IMR-90 (cell line): ENCODE measurements around the gene SETD6. TPM values are rescaled to one million over a fixed set of nuclear protein-coding genes. Genes with fewer than 3 reads are reported as not detected.
A peak's percentile ranks its signal among the peaks of the same experiment; 100 is the strongest.

Experiments
- ATAC-seq: fragments of 200-7000 bp; cut with Tn5 transposase; 2 replicates; pipeline ENCODE4 v1.9.1; 2020; ENCODE audit warnings: low read depth, mild to moderate bottlenecking, moderate library complexity
- BruUV-seq: library from RNA; stranded (reverse); fragments of 400-500 nt; replicated peaks from 2 replicates; lab custom pipeline; 2021; lab: Mats Ljungman, UMichigan
- CTCF ChIA-PET: fragments of 300-600 bp; formaldehyde crosslinking; extraction: SDS; loops from one replicate; lab custom pipeline; 2021; ENCODE audit warnings: antibody characterized with exemption; lab: Yijun Ruan, JAX
- POLR2A ChIA-PET: fragments of 300-600 bp; sonication (Branson Sonifier 250); formaldehyde crosslinking; loops from one replicate; lab custom pipeline; 2022; ENCODE audit warnings: antibody characterized with exemption; ENCODE audit not compliant: unreplicated experiment; lab: Charles Lee
- DNase-seq: peaks from one replicate; pipeline ENCODE4 v3.0.0; 2013
- H2AFZ ChIP-seq: replicated peaks from 2 replicates; pipeline ENCODE3; 2013; ENCODE audit warnings: low read length, mild to moderate bottlenecking; ENCODE audit not compliant: poor library complexity
- H2AK5ac ChIP-seq: 2 replicates; pipeline ENCODE4 v1.6.1; 2013; ENCODE audit warnings: low read depth, low read length, inconsistent platforms
- H2AK9ac ChIP-seq: replicated peaks from 2 replicates; pipeline ENCODE3; 2013; ENCODE audit warnings: mild to moderate bottlenecking, low read depth, low read length, moderate library complexity; ENCODE audit not compliant: poor library complexity
- H2BK120ac ChIP-seq: 2 replicates; pipeline ENCODE4 v1.6.1; 2013; ENCODE audit warnings: low read depth, low read length, inconsistent platforms
- H2BK15ac ChIP-seq: 3 replicates; pipeline ENCODE4 v1.6.1; 2013; ENCODE audit warnings: low read depth, low read length, inconsistent platforms
- H2BK20ac ChIP-seq: 2 replicates; pipeline ENCODE4 v1.6.1; 2013; ENCODE audit warnings: low read depth, mild to moderate bottlenecking, inconsistent platforms, low read length, moderate library complexity
- H2BK5ac ChIP-seq: 2 replicates; pipeline ENCODE4 v1.6.1; 2013; ENCODE audit warnings: mild to moderate bottlenecking, low read depth, low read length, inconsistent platforms; ENCODE audit not compliant: poor library complexity, severe bottlenecking
- H3K14ac ChIP-seq: replicated peaks from 2 replicates; pipeline ENCODE4 v1.6.1; 2013; ENCODE audit warnings: low read depth, low read length, inconsistent platforms
- H3K18ac ChIP-seq: 2 replicates; pipeline ENCODE4 v1.6.1; 2013; ENCODE audit warnings: low read depth, low read length, control low read depth
- H3K23ac ChIP-seq: 2 replicates; pipeline ENCODE4 v1.6.1; 2013; ENCODE audit warnings: low read depth, low read length, inconsistent platforms
- H3K27ac ChIP-seq: 2 replicates; pipeline ENCODE4 v1.5.1; 2013; ENCODE audit warnings: mild to moderate bottlenecking, control low read depth, low read length; ENCODE audit not compliant: insufficient read depth
- H3K27me3 ChIP-seq: 2 replicates; pipeline ENCODE4 v1.6.1; 2013; ENCODE audit warnings: low read length; ENCODE audit not compliant: control insufficient read depth, insufficient read depth
- H3K36me3 ChIP-seq: 2 replicates; pipeline ENCODE4 v1.6.1; 2013; ENCODE audit warnings: low read length, mixed read lengths; ENCODE audit not compliant: control insufficient read depth, insufficient read depth
- H3K4ac ChIP-seq: 2 replicates; pipeline ENCODE4 v1.6.1; 2013; ENCODE audit warnings: low read depth, low read length, inconsistent platforms
- H3K4me1 ChIP-seq: 2 replicates; pipeline ENCODE4 v1.6.1; 2013; ENCODE audit warnings: low read length, mixed read lengths; ENCODE audit not compliant: control insufficient read depth, insufficient read depth
- H3K4me2 ChIP-seq: 2 replicates; pipeline ENCODE4 v1.6.1; 2013; ENCODE audit warnings: low read depth, mild to moderate bottlenecking, control low read depth, low read length, moderate library complexity
- H3K4me3 ChIP-seq: 2 replicates; pipeline ENCODE4 v1.5.1; 2013; ENCODE audit warnings: low read depth, mild to moderate bottlenecking, control low read depth, low read length, moderate library complexity; ENCODE audit not compliant: insufficient read depth
- H3K56ac ChIP-seq: 2 replicates; pipeline ENCODE4 v1.6.1; 2013; ENCODE audit warnings: low read length, inconsistent platforms; ENCODE audit not compliant: insufficient read depth; ENCODE audit errors: extremely low read depth
- H3K79me1 ChIP-seq, 2 experiments: 2 replicates each; pipeline ENCODE4 v1.6.1; 2013; ENCODE audit warnings: low read length in 2 of 2, inconsistent platforms in 1 of 2, low read depth in 1 of 2
- H3K9ac ChIP-seq: 2 replicates; pipeline ENCODE4 v1.6.1; 2013; ENCODE audit warnings: low read depth, low read length, control low read depth
- H3K9me1 ChIP-seq: 2 replicates; pipeline ENCODE4 v1.6.1; 2013; ENCODE audit warnings: low read length, inconsistent platforms; ENCODE audit not compliant: insufficient read depth
- H3K9me3 ChIP-seq: 2 replicates; pipeline ENCODE4 v1.6.1; 2013; ENCODE audit warnings: low read length; ENCODE audit not compliant: control insufficient read depth, insufficient read depth
- H4K20me1 ChIP-seq: 2 replicates; pipeline ENCODE4 v1.6.1; 2013; ENCODE audit warnings: low read length, inconsistent platforms; ENCODE audit not compliant: insufficient read depth
- H4K5ac ChIP-seq: 2 replicates; pipeline ENCODE4 v1.6.1; 2013; ENCODE audit warnings: mild to moderate bottlenecking, low read depth, low read length, control low read depth
- H4K8ac ChIP-seq, 2 experiments: 2 replicates each; pipeline ENCODE4 v1.6.1; 2013; ENCODE audit warnings: low read depth in 2 of 2, low read length in 2 of 2, control low read depth in 1 of 2, inconsistent platforms in 1 of 2
- H4K91ac ChIP-seq: 2 replicates; pipeline ENCODE4 v1.6.1; 2013; ENCODE audit warnings: low read depth, low read length, inconsistent platforms; ENCODE audit not compliant: insufficient read depth
- CEBPB ChIP-seq: IDR thresholded peaks from 2 replicates; pipeline ENCODE4 v1.6.1; 2012; ENCODE audit warnings: low read depth, low read length, improper control_type of control experiment
- FOS ChIP-seq: fragments of 150-350 bp; IDR thresholded peaks from 2 replicates; pipeline ENCODE4 v1.6.1; 2016; ENCODE audit warnings: low read depth, low read length
- NFE2L2 ChIP-seq: fragments of 150-350 bp; IDR thresholded peaks from 2 replicates; pipeline ENCODE4 v1.6.1; 2016; ENCODE audit warnings: low read depth, mild to moderate bottlenecking, low read length
- POLR2A ChIP-seq: IDR thresholded peaks from 2 replicates; pipeline ENCODE4 v1.6.1; 2012; ENCODE audit warnings: mild to moderate bottlenecking, low read depth, low read length
- RAD21 ChIP-seq: IDR thresholded peaks from 2 replicates; pipeline ENCODE4 v1.6.1; 2012; ENCODE audit warnings: low read length, improper control_type of control experiment
- RCOR1 ChIP-seq: IDR thresholded peaks from 2 replicates; pipeline ENCODE4 v1.6.1; 2012; ENCODE audit warnings: mild to moderate bottlenecking, low read length, improper control_type of control experiment; ENCODE audit not compliant: insufficient replicate concordance
- SMC3 ChIP-seq: fragments of 150-350 bp; IDR thresholded peaks from 2 replicates; pipeline ENCODE4 v1.6.1; 2016; ENCODE audit warnings: low read depth, mild to moderate bottlenecking, antibody characterized with exemption, low read length, moderate library complexity
- WGBS, 2 experiments: methylation state at CpG; one replicate each; pipeline versions ENCODE4 v1.1.5 to v1.1.7; 2013; ENCODE audit warnings: missing lambda C conversion rate in 2 of 2; ENCODE audit not compliant: insufficient read length in 1 of 2; ENCODE audit errors: extremely low coverage in 2 of 2; 5-methylcytosine and 5-hydroxymethylcytosine counted together
- dilution Hi-C: fragments of 300-500 bp; cut with HindIII; formaldehyde crosslinking; loops from one replicate; pipeline ENCODE4 v1.14.3; 2018; ENCODE audit warnings: low sequenced_read_pairs; ENCODE audit not compliant: unreplicated experiment
- in situ Hi-C: fragments of 300-500 bp; cut with MboI; formaldehyde crosslinking; loops from 3 replicates; pipeline ENCODE4 v1.14.3; 2019; ENCODE audit warnings: low sequenced_read_pairs, inconsistent platforms, mixed read lengths
- intact Hi-C: fragments of 100-400 bp; cut with micrococcal nuclease; formaldehyde crosslinking; loops from 2 replicates; pipeline ENCODE4 v1.10.0; 2022
- polyA plus RNA-seq, 3 experiments: library from polyadenylated mRNA; depleted of rRNA; stranded (reverse); fragments of >200 nt; gene quantifications; 2 replicates each; pipeline ENCODE4 v1.2.3, GENCODE V29; 2012; ENCODE audit warnings: low replicate concordance in 1 of 3
- total RNA-seq: library from RNA; depleted of rRNA; stranded (reverse); fragments of >200 nt; gene quantifications from 2 replicates; pipeline ENCODE4 v1.2.3, GENCODE V29; 2012
- TF ChIP-seq, protein P1 (sequence below): conservative IDR thresholded peaks from 2 replicates; pipeline ENCODE4 v1.5.1; 2012; ENCODE audit warnings: mild to moderate bottlenecking, low read depth, low read length, improper control_type of control experiment

Gene SETD6
- total and polyA plus RNA-seq, 2 of the 4 experiments (the other 2 are of a cell fraction), result 3.2 to 6.4 TPM

DNA sequence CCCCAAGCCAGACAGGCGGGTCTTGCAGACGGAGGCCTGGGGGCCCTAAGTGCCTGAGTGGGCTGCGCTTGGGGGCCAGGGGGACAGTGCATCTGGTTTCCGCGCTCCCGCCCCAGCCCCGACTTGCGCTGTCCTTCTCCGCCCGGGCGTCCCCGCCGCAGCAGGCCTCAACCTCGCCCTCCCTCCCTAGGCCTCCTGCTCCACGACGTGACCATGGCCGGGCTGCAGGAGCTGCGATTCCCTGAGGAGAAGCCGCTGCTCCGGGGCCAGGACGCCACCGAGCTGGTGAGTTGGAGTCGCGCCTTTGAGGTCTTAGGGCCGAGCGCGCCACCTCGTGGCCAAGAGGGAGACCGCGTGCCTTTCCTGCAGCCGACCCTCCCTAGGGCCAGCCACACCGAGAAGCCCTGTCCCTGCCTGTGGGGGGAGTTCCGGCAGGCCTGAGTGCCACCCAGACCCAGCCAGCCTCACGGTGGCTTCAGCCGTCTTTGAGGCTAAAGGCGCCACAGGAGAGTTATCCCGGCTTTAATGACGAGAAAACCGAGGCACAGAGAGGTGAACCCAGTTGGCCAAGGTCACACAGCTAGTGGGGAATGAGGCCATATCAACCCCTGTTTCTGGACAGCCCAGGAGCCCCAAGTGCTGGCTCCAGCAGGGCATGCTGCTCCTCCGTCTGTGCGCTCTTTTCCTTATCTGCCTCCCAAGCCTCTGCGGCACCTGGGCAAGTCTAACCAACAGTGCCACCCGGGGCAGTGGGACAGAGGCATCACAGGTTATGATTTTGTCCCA is 27.6 kb upstream of the SETD6 start:
- in situ Hi-C loops, result no loop called here

More for the DNA sequence above, 27.6 kb upstream of the SETD6 start:
- Histone ChIP-seq H3K79me1 (no peaks in the 10 kb centered on the region), H3K18ac (no peak overlapping the region), H2BK120ac (no peak overlapping the region), H3K9me1 (no peaks in the 10 kb centered on the region), H4K91ac (no peak overlapping the region), H3K56ac (no peak overlapping the region), H3K9me3 (no peaks in the 10 kb centered on the region), H3K27me3 (peaks cover 10% of the 10 kb centered on the region), H2BK15ac (no peak overlapping the region), H4K20me1 (no peaks in the 10 kb centered on the region), H3K14ac (no peak overlapping the region), H2AK5ac (no peak overlapping the region), H3K23ac (no peak overlapping the region), H3K4ac (no peak overlapping the region), H2BK5ac (no peak overlapping the region), H3K9ac (no peak overlapping the region), H2BK20ac (no peak overlapping the region), H3K27ac (no peak overlapping the region), H3K36me3 (no peaks in the 10 kb centered on the region), H3K4me1 (no peaks in the 10 kb centered on the region), H3K4me3 (no peak overlapping the region), H2AFZ (peak overlapping the region; percentile 94), H2AK9ac (peak overlapping the region; percentile 65), H3K4me2 (no peak overlapping the region; the same call in 1 of the 2 replicates), H4K5ac (no peak overlapping the region), H4K8ac (no peak overlapping the region)
- TF ChIP-seq RAD21 (peak; percentile 89), FOS (no peak), POLR2A (no peak), RCOR1 (no peak), NFE2L2 (no peak), SMC3 (peak; percentile 95), CEBPB (no peak)
- TF ChIP-seq, protein P1, sequence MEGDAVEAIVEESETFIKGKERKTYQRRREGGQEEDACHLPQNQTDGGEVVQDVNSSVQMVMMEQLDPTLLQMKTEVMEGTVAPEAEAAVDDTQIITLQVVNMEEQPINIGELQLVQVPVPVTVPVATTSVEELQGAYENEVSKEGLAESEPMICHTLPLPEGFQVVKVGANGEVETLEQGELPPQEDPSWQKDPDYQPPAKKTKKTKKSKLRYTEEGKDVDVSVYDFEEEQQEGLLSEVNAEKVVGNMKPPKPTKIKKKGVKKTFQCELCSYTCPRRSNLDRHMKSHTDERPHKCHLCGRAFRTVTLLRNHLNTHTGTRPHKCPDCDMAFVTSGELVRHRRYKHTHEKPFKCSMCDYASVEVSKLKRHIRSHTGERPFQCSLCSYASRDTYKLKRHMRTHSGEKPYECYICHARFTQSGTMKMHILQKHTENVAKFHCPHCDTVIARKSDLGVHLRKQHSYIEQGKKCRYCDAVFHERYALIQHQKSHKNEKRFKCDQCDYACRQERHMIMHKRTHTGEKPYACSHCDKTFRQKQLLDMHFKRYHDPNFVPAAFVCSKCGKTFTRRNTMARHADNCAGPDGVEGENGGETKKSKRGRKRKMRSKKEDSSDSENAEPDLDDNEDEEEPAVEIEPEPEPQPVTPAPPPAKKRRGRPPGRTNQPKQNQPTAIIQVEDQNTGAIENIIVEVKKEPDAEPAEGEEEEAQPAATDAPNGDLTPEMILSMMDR, result peak; percentile 89
- ChIA-PET CTCF (interaction anchor here (0.6 to 2.5 kb wide), 12 partner anchors 12 to 268 kb away, joined by 3 to 39 read pairs (median 4); partner anchors contain the start of genes GINS3 and NDRG4), POLR2A (interaction anchor here (0.6 kb wide), 1 partner anchor 148 kb away, joined by 3 read pairs; no protein-coding TSS in a partner anchor)
- no TSS peak for BruUV-seq
- peak; percentile 67 for DNase-seq
- peak; percentile 99 for ATAC-seq
- intact Hi-C loops (loop anchor here (1.0 to 5.0 kb wide), 3 partner anchors 151 to 467 kb away; partner anchors contain the start of gene CSNK2A2), dilution Hi-C loops (no loop called here)
- WGBS, 2 experiments, result 35% methylated on average over 18 of the region's 43 CpGs; no CpG with 5 or more reads in 1 of the 2 experiments
